ENCODE data around the gene AHR.
"Not testable (repeated sequence)": the region's sequence is repeated elsewhere in the genome, so short reads cannot be mapped to it uniquely, and the experiment has no call there.

The AHR gene

GRCh38 chr7:17382408-17383354 is 84.2 kb downstream of the AHR start:
- not testable (repeated sequence) for DNase-seq

- DNase-seq = no peak
Measured at GRCh38 chr7:17384400-17384799, 85.9 kb downstream of the AHR start.

GRCh38 chr7:17385612-17386011 is 87.2 kb downstream of the AHR start:
- no peak for DNase-seq

- DNase-seq = no peak
Measured at GRCh38 chr7:17390392-17390791, 91.9 kb downstream of the AHR start.

- DNase-seq = no peak
Measured at GRCh38 chr7:17391366-17391765, 92.9 kb downstream of the AHR start.

GRCh38 chr7:17392846-17393245 is 94.4 kb downstream of the AHR start:
- no peak for DNase-seq

GRCh38 chr7:17394563-17394962 is 96.1 kb downstream of the AHR start:
- DNase-seq = not testable (repeated sequence)

All from right hindlimb (tissue), 1 donor.